Mesenchymal stem cell (in vitro differentiated cells and primary cell): Measurements from ENCODE around the gene MCM9.
A peak's percentile ranks its signal among the peaks of the same experiment; 100 is the strongest.

Experiments
- DNase-seq: peaks from one replicate; pipeline ENCODE4 v3.0.0-alpha.2; 2013
- H2AFZ ChIP-seq: one replicate; pipeline ENCODE4 v1.6.1; 2013; ENCODE audit warnings: low read depth, mild to moderate bottlenecking, control low read depth, inconsistent platforms, low read length, moderate library complexity
- H2AK5ac ChIP-seq: 2 replicates; pipeline ENCODE4 v1.6.1; 2013; ENCODE audit warnings: low read length, moderate library complexity, mild to moderate bottlenecking, inconsistent platforms; ENCODE audit not compliant: severe bottlenecking
- H2BK120ac ChIP-seq: one replicate; pipeline ENCODE4 v1.6.1; 2013; ENCODE audit warnings: low read depth, mild to moderate bottlenecking, inconsistent platforms, low read length, moderate library complexity
- H2BK12ac ChIP-seq, 2 experiments: one replicate each; pipeline ENCODE4 v1.6.1; 2013; ENCODE audit warnings: inconsistent platforms in 2 of 2, low read length in 2 of 2, mild to moderate bottlenecking in 2 of 2, moderate library complexity in 2 of 2, control low read depth in 1 of 2
- H2BK15ac ChIP-seq: one replicate; pipeline ENCODE4 v1.6.1; 2013; ENCODE audit warnings: mild to moderate bottlenecking, low read depth, inconsistent platforms; ENCODE audit not compliant: poor library complexity, severe bottlenecking
- H2BK5ac ChIP-seq: 2 replicates; pipeline ENCODE4 v1.6.1; 2013; ENCODE audit warnings: low read depth, mild to moderate bottlenecking, low read length, control low read depth, inconsistent platforms; ENCODE audit not compliant: poor library complexity, severe bottlenecking
- H3K14ac ChIP-seq, 2 experiments: one replicate each; pipeline ENCODE4 v1.6.1; 2013; ENCODE audit warnings: inconsistent platforms in 2 of 2, low read length in 2 of 2, control low read depth in 1 of 2, mild to moderate bottlenecking in 1 of 2, moderate library complexity in 1 of 2
- H3K18ac ChIP-seq, 2 experiments: one replicate each; pipeline ENCODE4 v1.6.1; 2013; ENCODE audit warnings: inconsistent platforms in 2 of 2, low read length in 2 of 2, control low read depth in 1 of 2, low read depth in 1 of 2, mild to moderate bottlenecking in 1 of 2
- H3K23ac ChIP-seq, 2 experiments: one replicate each; pipeline ENCODE4 v1.6.1; 2013; ENCODE audit warnings: inconsistent platforms in 2 of 2, low read length in 2 of 2, mild to moderate bottlenecking in 2 of 2, moderate library complexity in 2 of 2, control low read depth in 1 of 2
- H3K27ac ChIP-seq: 2 replicates; pipeline ENCODE4 v1.5.1; 2013; ENCODE audit warnings: mild to moderate bottlenecking, moderate library complexity, low read length, control low read depth, inconsistent platforms; ENCODE audit not compliant: poor library complexity, severe bottlenecking
- H3K27me3 ChIP-seq, 2 experiments: 2 replicates each; pipeline versions ENCODE4 v1.6.1 to v1.7.0; 2013; ENCODE audit warnings: low read length in 2 of 2, mild to moderate bottlenecking in 2 of 2, moderate library complexity in 2 of 2, control low read depth in 1 of 2, inconsistent platforms in 1 of 2; ENCODE audit not compliant: control insufficient read depth in 1 of 2, insufficient read depth in 1 of 2
- H3K36me3 ChIP-seq, 2 experiments: 2 replicates each; pipeline versions ENCODE4 v1.6.1 to v1.7.0; 2013; ENCODE audit warnings: low read length in 2 of 2, control low read depth in 1 of 2, inconsistent platforms in 1 of 2, low read depth in 1 of 2, mild to moderate bottlenecking in 1 of 2; ENCODE audit not compliant: insufficient read depth in 2 of 2, control insufficient read depth in 1 of 2
- H3K4ac ChIP-seq, 2 experiments: one replicate each; pipeline ENCODE4 v1.6.1; 2013; ENCODE audit warnings: inconsistent platforms in 2 of 2, low read length in 2 of 2, mild to moderate bottlenecking in 2 of 2, moderate library complexity in 2 of 2, control low read depth in 1 of 2, low read depth in 1 of 2
- H3K4me1 ChIP-seq: 2 replicates; pipeline ENCODE4 v1.6.1; 2013; ENCODE audit warnings: low read depth, low read length, control low read depth; ENCODE audit not compliant: control insufficient read depth, insufficient read depth
- H3K4me2 ChIP-seq: 2 replicates; pipeline ENCODE4 v1.6.1; 2013; ENCODE audit warnings: low read length, mild to moderate bottlenecking, inconsistent platforms; ENCODE audit not compliant: poor library complexity, severe bottlenecking
- H3K4me3 ChIP-seq, 2 experiments: 2 replicates each; pipeline versions ENCODE4 v1.5.1 to v1.7.0; 2013; ENCODE audit warnings: low read length in 2 of 2, mild to moderate bottlenecking in 2 of 2, control low read depth in 1 of 2, low read depth in 1 of 2; ENCODE audit not compliant: insufficient read depth in 1 of 2
- H3K79me1 ChIP-seq: replicated peaks from 2 replicates; pipeline ENCODE4 v1.6.1; 2013; ENCODE audit warnings: mild to moderate bottlenecking, control low read depth, low read length, inconsistent platforms; ENCODE audit not compliant: poor library complexity, severe bottlenecking
- H3K9ac ChIP-seq: 2 replicates; pipeline ENCODE4 v1.7.0; 2013; ENCODE audit warnings: mild to moderate bottlenecking, low read length, moderate library complexity
- H3K9me3 ChIP-seq: 2 replicates; pipeline ENCODE4 v1.7.0; 2013; ENCODE audit warnings: mild to moderate bottlenecking, low read length; ENCODE audit not compliant: control insufficient read depth
- H4K8ac ChIP-seq: one replicate; pipeline ENCODE4 v1.6.1; 2013; ENCODE audit warnings: inconsistent platforms, mild to moderate bottlenecking, low read length, moderate library complexity
- H4K91ac ChIP-seq: one replicate; pipeline ENCODE4 v1.6.1; 2013; ENCODE audit warnings: mild to moderate bottlenecking, low read length, inconsistent platforms
- WGBS: methylation state at CpG from one replicate; pipeline ENCODE4 v1.1.7; 2013; ENCODE audit warnings: mixed read lengths; 5-methylcytosine and 5-hydroxymethylcytosine counted together

The MCM9 gene

GRCh38 chr6:118930680-118931079, 4.3 kb downstream of the MCM9 start:
- Histone ChIP-seq H4K8ac (no peak overlapping the region), H2BK120ac (no peak overlapping the region), H3K4me3 (no peak overlapping the region), H4K91ac (no peak overlapping the region), H3K27ac (no peak overlapping the region), H2AK5ac (no peak overlapping the region), H3K27me3 (no peaks in the 10 kb centered on the region), H2BK12ac (no peak overlapping the region), H2BK5ac (no peak overlapping the region), H3K79me1 (peaks cover 6% of the 10 kb centered on the region), H2AFZ (no peak overlapping the region), H3K36me3 (peaks cover 4 to 34% of the 10 kb centered on the region in 2 experiments), H3K9me3 (no peaks in the 10 kb centered on the region), H3K4me1 (no peaks in the 10 kb centered on the region), H3K23ac (no peak overlapping the region), H3K18ac (no peak overlapping the region), H2BK15ac (no peak overlapping the region), H3K9ac (no peak overlapping the region), H3K4me2 (no peak overlapping the region), H3K4ac (no peak overlapping the region), H3K14ac (no peak overlapping the region)
- WGBS, result over 99% methylated on average over 3 of the region's 3 CpGs
- DNase-seq, result no peak

- no peak for DNase-seq
- H2BK12ac ChIP-seq, result no peak overlapping the region
- H3K27ac ChIP-seq, result no peak overlapping the region
- no peak overlapping the region for H2AK5ac ChIP-seq
- H4K8ac ChIP-seq, result no peak overlapping the region
- H3K18ac ChIP-seq, result no peak overlapping the region
- no peak overlapping the region for H3K4me3 ChIP-seq
- H4K91ac ChIP-seq, result no peak overlapping the region
- H2BK120ac ChIP-seq, result no peak overlapping the region
- no peaks in the 10 kb centered on the region for H3K4me1 ChIP-seq
- H3K4ac ChIP-seq, result no peak overlapping the region
- peaks cover 15 to 71% of the 10 kb centered on the region in 2 experiments for H3K36me3 ChIP-seq
- H3K27me3 ChIP-seq, result no peaks in the 10 kb centered on the region
- H3K79me1 ChIP-seq, result peaks cover 8% of the 10 kb centered on the region
- no peak overlapping the region for H3K14ac ChIP-seq
- H3K9ac ChIP-seq, result no peak overlapping the region
- WGBS, result 100% methylated on average over 3 of the region's 3 CpGs
- H2BK15ac ChIP-seq, result no peak overlapping the region
- H3K23ac ChIP-seq, result no peak overlapping the region
- no peak overlapping the region for H2BK5ac ChIP-seq
- H2AFZ ChIP-seq, result no peak overlapping the region
- no peak overlapping the region for H3K4me2 ChIP-seq
- H3K9me3 ChIP-seq, result no peaks in the 10 kb centered on the region
Measured at GRCh38 chr6:118923035-118923434, 11.9 kb downstream of the MCM9 start.

- 97% methylated on average over 1 of the region's 1 CpG for WGBS
- H4K8ac ChIP-seq, result no peak overlapping the region
- H3K4me1 ChIP-seq, result no peaks in the 10 kb centered on the region
- H2AFZ ChIP-seq, result no peak overlapping the region
- H3K27ac ChIP-seq, result no peak overlapping the region
- no peak overlapping the region for H3K4me2 ChIP-seq
- H3K9me3 ChIP-seq, result no peaks in the 10 kb centered on the region
- peaks cover 12 to 76% of the 10 kb centered on the region in 2 experiments for H3K36me3 ChIP-seq
- H3K23ac ChIP-seq, result no peak overlapping the region
- H3K4me3 ChIP-seq, result no peak overlapping the region
- peaks cover 8% of the 10 kb centered on the region for H3K79me1 ChIP-seq
- H2AK5ac ChIP-seq, result no peak overlapping the region
- no peak overlapping the region for H3K4ac ChIP-seq
- H2BK120ac ChIP-seq, result no peak overlapping the region
- no peak overlapping the region for H2BK5ac ChIP-seq
- H2BK15ac ChIP-seq, result no peak overlapping the region
- no peak overlapping the region for H3K14ac ChIP-seq
- H4K91ac ChIP-seq, result no peak overlapping the region
- no peak overlapping the region for H2BK12ac ChIP-seq
- no peak overlapping the region for H3K18ac ChIP-seq
- no peak for DNase-seq
- no peak overlapping the region for H3K9ac ChIP-seq
- H3K27me3 ChIP-seq, result no peaks in the 10 kb centered on the region
Measured at GRCh38 chr6:118921084-118921483, 13.9 kb downstream of the MCM9 start.

- DNase-seq, result no peak
- H2AFZ ChIP-seq, result no peak overlapping the region
- no peak overlapping the region for H4K91ac ChIP-seq
- no peak overlapping the region for H3K14ac ChIP-seq
- H2BK5ac ChIP-seq, result no peak overlapping the region
- H3K18ac ChIP-seq, result no peak overlapping the region
- peaks cover 8% of the 10 kb centered on the region for H3K79me1 ChIP-seq
- H3K4me3 ChIP-seq, result no peak overlapping the region
- H3K23ac ChIP-seq, result no peak overlapping the region
- no peak overlapping the region for H2BK12ac ChIP-seq
- H3K27me3 ChIP-seq, result no peaks in the 10 kb centered on the region
- no peak overlapping the region for H2AK5ac ChIP-seq
- peak overlapping the region; percentile 58 for H3K27ac ChIP-seq
- H2BK15ac ChIP-seq, result no peak overlapping the region
- H3K36me3 ChIP-seq, result peaks cover 9 to 76% of the 10 kb centered on the region in 2 experiments
- no peak overlapping the region for H4K8ac ChIP-seq
- 69% methylated on average over 2 of the region's 2 CpGs for WGBS
- no peaks in the 10 kb centered on the region for H3K9me3 ChIP-seq
- no peak overlapping the region for H3K4me2 ChIP-seq
- no peak overlapping the region for H3K9ac ChIP-seq
- H3K4ac ChIP-seq, result no peak overlapping the region
- H2BK120ac ChIP-seq, result no peak overlapping the region
- H3K4me1 ChIP-seq, result peaks cover 2% of the 10 kb centered on the region
Measured at GRCh38 chr6:118918329-118918725, 16.6 kb downstream of the MCM9 start.
